ENCODE measurements around the gene LPCAT1. TPM values are rescaled to one million over a fixed set of nuclear protein-coding genes. Genes with fewer than 3 reads are reported as not detected.

Gene LPCAT1
- total and polyA plus RNA-seq, 2 of the 13 experiments (the other 11 are each of a cell fraction or from before 2014, with no cell fraction given): 29.8 to 90.6 TPM

DNA sequence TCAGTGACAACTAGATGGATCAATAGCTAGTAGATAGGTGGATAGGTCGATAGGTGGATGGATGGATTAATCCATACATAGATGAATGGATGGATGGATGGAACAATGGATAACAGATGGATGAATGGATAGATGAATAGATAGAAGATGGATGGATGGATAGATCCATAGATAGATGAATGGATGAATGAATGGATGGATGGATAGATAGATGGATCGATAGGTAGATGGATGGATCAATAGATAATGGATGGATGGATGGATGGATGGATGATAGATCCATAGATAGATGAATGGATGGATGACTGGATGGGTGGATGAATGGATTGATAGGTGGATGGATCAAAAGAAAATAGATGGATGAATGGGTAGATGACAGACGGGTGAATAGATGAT is 83.7 kb downstream of the LPCAT1 start:
- H3K36me3 ChIP-seq (replicated peaks in 1 of 2; ENCODE audit: control insufficient read depth in 1 of 2, insufficient read depth in 2 of 2, low read length in 2 of 2): no peaks in the 10 kb centered on the region
- CTCF ChIA-PET (ENCODE audit: low intra/inter-chr PET ratio, low total read pairs): no interaction called here
- peaks cover 9% of the 10 kb centered on the region for H3K4me1 ChIP-seq (ENCODE audit: insufficient read depth, low read length)
- POLR2A ChIA-PET: no interaction called here
- intact Hi-C loops (cut with micrococcal nuclease; ENCODE audit: unreplicated experiment) (no loop called here), in situ Hi-C loops (cut with HindIII; ENCODE audit: extremely low pct_ligation_motif_present, low pct_unique_long_range_greater_than_20kb) (no loop called here)
- no peaks in the 10 kb centered on the region for H4K20me1 ChIP-seq (ENCODE audit: insufficient read depth, low read length)
- no peak overlapping the region for H3K27ac ChIP-seq (ENCODE audit: extremely low read length, insufficient read depth, low read length)
- no peak overlapping the region for H3K4me2 ChIP-seq (ENCODE audit: low read depth, low read length)
- ATAC-seq: no peak
- no peak overlapping the region for H3K4me3 ChIP-seq (replicated peaks in 1 of 3; ENCODE audit: insufficient read depth in 1 of 3, low read depth in 2 of 3, low read length in 3 of 3)
- no peak for DNase-seq (ENCODE audit: low spot score)
- no peak for FAIRE-seq
- TF ChIP-seq IRF1 (CRISPR knock-in tag; IDR thresholded peaks at IDR 0.05; ENCODE audit: low read depth) (no peak), ZNF318 (CRISPR knock-in tag; IDR thresholded peaks at IDR 0.05) (no peak), XBP1 (CRISPR knock-in tag; IDR thresholded peaks at IDR 0.05) (no peak), NFKB2 (CRISPR knock-in tag; IDR thresholded peaks at IDR 0.05; ENCODE audit: borderline replicate concordance) (no peak), PRDM10 (CRISPR knock-in tag; IDR thresholded peaks at IDR 0.05; ENCODE audit: low read depth) (no peak), MTF2 (CRISPR knock-in tag; IDR thresholded peaks at IDR 0.05; ENCODE audit: borderline replicate concordance) (no peak)
- TF ChIP-seq, protein P1, sequence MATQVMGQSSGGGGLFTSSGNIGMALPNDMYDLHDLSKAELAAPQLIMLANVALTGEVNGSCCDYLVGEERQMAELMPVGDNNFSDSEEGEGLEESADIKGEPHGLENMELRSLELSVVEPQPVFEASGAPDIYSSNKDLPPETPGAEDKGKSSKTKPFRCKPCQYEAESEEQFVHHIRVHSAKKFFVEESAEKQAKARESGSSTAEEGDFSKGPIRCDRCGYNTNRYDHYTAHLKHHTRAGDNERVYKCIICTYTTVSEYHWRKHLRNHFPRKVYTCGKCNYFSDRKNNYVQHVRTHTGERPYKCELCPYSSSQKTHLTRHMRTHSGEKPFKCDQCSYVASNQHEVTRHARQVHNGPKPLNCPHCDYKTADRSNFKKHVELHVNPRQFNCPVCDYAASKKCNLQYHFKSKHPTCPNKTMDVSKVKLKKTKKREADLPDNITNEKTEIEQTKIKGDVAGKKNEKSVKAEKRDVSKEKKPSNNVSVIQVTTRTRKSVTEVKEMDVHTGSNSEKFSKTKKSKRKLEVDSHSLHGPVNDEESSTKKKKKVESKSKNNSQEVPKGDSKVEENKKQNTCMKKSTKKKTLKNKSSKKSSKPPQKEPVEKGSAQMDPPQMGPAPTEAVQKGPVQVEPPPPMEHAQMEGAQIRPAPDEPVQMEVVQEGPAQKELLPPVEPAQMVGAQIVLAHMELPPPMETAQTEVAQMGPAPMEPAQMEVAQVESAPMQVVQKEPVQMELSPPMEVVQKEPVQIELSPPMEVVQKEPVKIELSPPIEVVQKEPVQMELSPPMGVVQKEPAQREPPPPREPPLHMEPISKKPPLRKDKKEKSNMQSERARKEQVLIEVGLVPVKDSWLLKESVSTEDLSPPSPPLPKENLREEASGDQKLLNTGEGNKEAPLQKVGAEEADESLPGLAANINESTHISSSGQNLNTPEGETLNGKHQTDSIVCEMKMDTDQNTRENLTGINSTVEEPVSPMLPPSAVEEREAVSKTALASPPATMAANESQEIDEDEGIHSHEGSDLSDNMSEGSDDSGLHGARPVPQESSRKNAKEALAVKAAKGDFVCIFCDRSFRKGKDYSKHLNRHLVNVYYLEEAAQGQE (IDR thresholded peaks at IDR 0.05; ENCODE audit: borderline replicate concordance in 1 of 2, low read depth in 1 of 2, low read length in 2 of 2): no peak
- H2AFZ ChIP-seq (ENCODE audit: low read length): no peak overlapping the region
- WGBS (ENCODE audit: low lambda C conversion rate): 4% methylated on average over 3 of the region's 3 CpGs
- peaks cover 9 to 59% of the 10 kb centered on the region in 2 experiments for H3K27me3 ChIP-seq (ENCODE audit: control insufficient read depth in 1 of 2, insufficient read depth in 2 of 2, low read length in 2 of 2)
- no peaks in the 10 kb centered on the region for H3K9me3 ChIP-seq (ENCODE audit: low read length)
- H3K79me2 ChIP-seq (ENCODE audit: insufficient read depth, low read length): no peaks in the 10 kb centered on the region
- BruUV-seq (replicated peaks): no TSS peak
- H3K9ac ChIP-seq (ENCODE audit: insufficient read depth, low read depth, low read length): no peak overlapping the region

All from HepG2 (cell line).